PC-3 (cell line): ENCODE results near the gene ZSCAN32.

ENCODE experiments used
- EZH2 ChIP-seq: fragments of 300-600 bp; sonication (generic); IDR thresholded peaks from one replicate; pipeline ENCODE4 v1.6.1; 2017; ENCODE audit warnings: antibody characterized with exemption, mild to moderate bottlenecking, low read length; ENCODE audit not compliant: unreplicated experiment
- EZH2phosphoT487 ChIP-seq: fragments of 300-600 bp; sonication (generic); IDR thresholded peaks from 2 replicates; pipeline ENCODE4 v1.6.1; 2018; ENCODE audit warnings: mild to moderate bottlenecking, antibody characterized with exemption, low read length, borderline replicate concordance
- TF ChIP-seq, protein P1 (sequence below): fragments of 300-600 bp; sonication (generic); conservative IDR thresholded peaks from 2 replicates; pipeline ENCODE4 v1.5.1; 2017; ENCODE audit warnings: antibody characterized with exemption, low read depth, mild to moderate bottlenecking, low read length

DNA sequence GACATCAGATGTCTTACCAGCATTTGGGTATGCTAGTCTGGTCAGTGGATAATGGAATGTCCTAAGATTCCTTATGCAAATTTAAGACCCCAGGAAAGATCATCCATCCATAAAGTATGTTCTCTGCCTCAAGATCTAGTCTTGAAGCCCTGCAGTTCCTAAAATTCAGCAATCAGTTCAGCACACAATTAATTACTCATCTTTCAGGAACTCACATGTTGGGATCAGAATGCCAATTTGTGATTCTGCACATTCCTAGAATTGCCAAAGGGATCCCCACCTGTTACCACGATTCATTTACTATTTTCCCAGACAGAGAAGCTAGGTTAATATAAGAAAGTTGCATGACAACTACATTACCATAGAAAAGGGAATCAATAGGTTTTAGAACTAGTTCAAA is 41.9 kb downstream of the ZSCAN32 start:
- TF ChIP-seq, protein P1, sequence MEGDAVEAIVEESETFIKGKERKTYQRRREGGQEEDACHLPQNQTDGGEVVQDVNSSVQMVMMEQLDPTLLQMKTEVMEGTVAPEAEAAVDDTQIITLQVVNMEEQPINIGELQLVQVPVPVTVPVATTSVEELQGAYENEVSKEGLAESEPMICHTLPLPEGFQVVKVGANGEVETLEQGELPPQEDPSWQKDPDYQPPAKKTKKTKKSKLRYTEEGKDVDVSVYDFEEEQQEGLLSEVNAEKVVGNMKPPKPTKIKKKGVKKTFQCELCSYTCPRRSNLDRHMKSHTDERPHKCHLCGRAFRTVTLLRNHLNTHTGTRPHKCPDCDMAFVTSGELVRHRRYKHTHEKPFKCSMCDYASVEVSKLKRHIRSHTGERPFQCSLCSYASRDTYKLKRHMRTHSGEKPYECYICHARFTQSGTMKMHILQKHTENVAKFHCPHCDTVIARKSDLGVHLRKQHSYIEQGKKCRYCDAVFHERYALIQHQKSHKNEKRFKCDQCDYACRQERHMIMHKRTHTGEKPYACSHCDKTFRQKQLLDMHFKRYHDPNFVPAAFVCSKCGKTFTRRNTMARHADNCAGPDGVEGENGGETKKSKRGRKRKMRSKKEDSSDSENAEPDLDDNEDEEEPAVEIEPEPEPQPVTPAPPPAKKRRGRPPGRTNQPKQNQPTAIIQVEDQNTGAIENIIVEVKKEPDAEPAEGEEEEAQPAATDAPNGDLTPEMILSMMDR = no peak
- TF ChIP-seq EZH2 (no peak), EZH2phosphoT487 (no peak)
